ENCODE measurements around the gene GTPBP4. TPM values are rescaled to one million over a fixed set of nuclear protein-coding genes. Genes with fewer than 3 reads are reported as not detected.
"Not testable (repeated sequence)": the region's sequence is repeated elsewhere in the genome, so short reads cannot be mapped to it uniquely, and the experiment has no call there.

GTPBP4 gene
- total RNA-seq, 4 donors from 2014 or later = 14.4 to 37.2 (median 28.5) TPM

DNA sequence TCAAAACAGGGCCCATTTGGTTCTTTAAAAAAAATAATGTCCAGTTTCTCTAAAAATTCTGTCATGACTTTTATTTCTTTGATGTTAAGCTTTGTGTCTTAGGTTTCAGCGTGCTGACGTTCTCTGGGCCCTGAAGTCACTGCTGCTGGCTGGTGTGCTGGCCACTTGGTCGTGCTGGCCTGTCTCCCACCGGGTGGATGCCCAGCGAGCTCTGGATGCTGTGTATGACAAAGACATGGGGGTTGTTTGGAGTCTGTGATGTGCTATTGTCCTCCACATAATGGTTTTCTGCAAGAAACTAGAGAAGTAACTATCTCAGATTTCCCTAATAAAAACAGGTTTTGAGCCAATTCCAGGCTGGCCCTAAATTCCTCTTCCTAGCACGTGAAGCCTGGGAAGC, 47.0 kb downstream of the GTPBP4 start:
- 69% methylated on average over 6 of the region's 6 CpGs for WGBS
- Histone ChIP-seq H3K36me3 (peaks cover 17% of the 10 kb centered on the region), H3K27me3 (no peaks in the 10 kb centered on the region), H3K4me1 (peaks cover 14% of the 10 kb centered on the region), H3K4me3 (no peak overlapping the region), H3K9me3 (no peaks in the 10 kb centered on the region), H3K27ac (peak overlapping the region; percentile 65)
- no peak for DNase-seq (ENCODE audit: low spot score in 2 of 2)
- TF ChIP-seq POLR2AphosphoS5 (IDR thresholded peaks at IDR 0.05) (no peak), EP300 (IDR thresholded peaks at IDR 0.05) (no peak), CTCF (IDR thresholded peaks at IDR 0.05) (no peak), POLR2A (IDR thresholded peaks at IDR 0.05) (no peak)

DNA sequence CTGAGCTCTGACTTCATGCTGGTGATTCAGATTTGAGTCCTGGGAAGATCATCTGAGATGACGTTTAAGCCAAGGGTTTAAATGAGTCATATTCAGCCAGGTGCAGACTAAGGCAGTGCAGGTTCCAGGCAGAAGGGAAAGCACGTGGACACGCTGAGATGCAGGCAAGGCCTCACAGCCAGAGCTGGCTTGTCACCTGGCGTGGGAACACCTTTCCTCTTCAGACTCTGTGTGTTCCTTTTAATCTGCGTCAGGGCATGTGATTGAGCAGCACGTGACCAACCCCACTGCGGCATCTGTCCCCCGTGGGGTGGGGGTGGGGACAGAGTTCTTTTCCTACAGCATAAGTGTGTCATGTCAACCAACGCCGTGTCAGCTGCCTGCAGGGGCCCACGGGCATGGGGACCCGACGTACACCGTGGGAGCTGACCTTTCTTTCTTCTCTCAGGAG, 48.1 kb downstream of the GTPBP4 start:
- no peak overlapping the region for H3K4me3 ChIP-seq
- peaks cover 14% of the 10 kb centered on the region for H3K4me1 ChIP-seq
- H3K27ac ChIP-seq = peak overlapping the region; percentile 65
- H3K27me3 ChIP-seq = no peaks in the 10 kb centered on the region
- 64% methylated on average over 13 of the region's 14 CpGs for WGBS
- no peaks in the 10 kb centered on the region for H3K9me3 ChIP-seq
- no peak for DNase-seq (ENCODE audit: low spot score in 2 of 2)
- H3K36me3 ChIP-seq = peaks cover 28% of the 10 kb centered on the region
- TF ChIP-seq POLR2AphosphoS5 (IDR thresholded peaks at IDR 0.05) (peak in 1 of 3 donors; percentile 9), EP300 (IDR thresholded peaks at IDR 0.05) (no peak), POLR2A (IDR thresholded peaks at IDR 0.05) (no peak), CTCF (IDR thresholded peaks at IDR 0.05) (no peak)

DNA sequence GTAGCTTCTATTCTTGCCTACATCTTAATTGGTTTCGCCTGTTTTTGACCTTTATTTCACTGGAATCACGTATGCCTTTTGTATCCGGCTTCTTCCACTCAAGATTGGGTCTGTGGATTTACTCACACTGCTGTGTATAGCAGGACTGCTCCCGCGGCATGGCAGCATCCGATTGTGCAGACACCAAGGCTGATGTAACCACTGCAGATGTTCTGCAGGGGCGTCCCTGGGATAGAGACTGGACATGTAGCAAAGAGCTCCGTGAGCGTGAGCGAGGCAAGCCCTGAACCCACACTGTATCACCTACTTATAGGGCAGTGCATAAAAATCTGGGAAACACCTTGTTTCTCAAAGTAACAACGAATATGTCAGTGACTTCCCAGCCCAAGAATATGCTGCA, 48.9 kb downstream of the GTPBP4 start:
- 84% methylated on average over 11 of the region's 11 CpGs for WGBS
- no peak overlapping the region for H3K27ac ChIP-seq
- H3K4me1 ChIP-seq = peaks cover 14% of the 10 kb centered on the region
- DNase-seq (ENCODE audit: low spot score in 2 of 2) = no peak
- no peaks in the 10 kb centered on the region for H3K9me3 ChIP-seq
- H3K27me3 ChIP-seq = no peaks in the 10 kb centered on the region
- H3K36me3 ChIP-seq = peaks cover 36% of the 10 kb centered on the region
- TF ChIP-seq CTCF (IDR thresholded peaks at IDR 0.05) (no peak), POLR2AphosphoS5 (IDR thresholded peaks at IDR 0.05) (no peak), EP300 (IDR thresholded peaks at IDR 0.05) (no peak), POLR2A (IDR thresholded peaks at IDR 0.05) (no peak)
- no peak overlapping the region for H3K4me3 ChIP-seq

DNA sequence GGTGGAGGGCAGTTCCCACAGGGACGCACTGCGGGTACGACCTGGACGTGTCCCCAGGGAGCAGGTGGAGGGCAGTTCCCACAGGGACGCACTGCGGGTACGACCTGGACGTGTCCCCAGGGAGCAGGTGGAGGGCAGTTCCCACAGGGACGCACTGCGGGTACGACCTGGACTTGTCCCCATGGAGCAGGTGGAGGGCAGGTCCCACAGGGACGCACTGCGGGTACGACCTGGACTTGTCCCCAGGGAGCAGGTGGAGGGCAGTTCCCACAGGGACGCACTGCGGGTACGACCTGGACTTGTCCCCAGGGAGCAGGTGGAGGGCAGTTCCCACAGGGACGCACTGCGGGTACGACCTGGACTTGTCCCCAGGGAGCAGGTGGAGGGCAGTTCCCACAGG, 50.5 kb downstream of the GTPBP4 start:
- peaks cover 43% of the 10 kb centered on the region for H3K36me3 ChIP-seq
- 96% methylated on average over 8 of the region's 20 CpGs for WGBS
- peaks cover 14% of the 10 kb centered on the region for H3K4me1 ChIP-seq
- H3K9me3 ChIP-seq; H3K27me3 ChIP-seq; H3K27ac ChIP-seq; H3K4me3 ChIP-seq; DNase-seq (ENCODE audit: low spot score in 2 of 2): not testable (repeated sequence)

GRCh38 chr10:1040133-1040532, 51.9 kb downstream of the GTPBP4 start:
- no peak overlapping the region for H3K27ac ChIP-seq
- 80% methylated on average over 3 of the region's 3 CpGs for WGBS
- TF ChIP-seq POLR2AphosphoS5 (IDR thresholded peaks at IDR 0.05) (no peak), CTCF (IDR thresholded peaks at IDR 0.05) (no peak), POLR2A (IDR thresholded peaks at IDR 0.05) (no peak), EP300 (IDR thresholded peaks at IDR 0.05) (no peak)
- no peaks in the 10 kb centered on the region for H3K9me3 ChIP-seq
- H3K27me3 ChIP-seq = no peaks in the 10 kb centered on the region
- H3K4me3 ChIP-seq = no peak overlapping the region
- H3K36me3 ChIP-seq = peaks cover 43% of the 10 kb centered on the region
- peaks cover 24% of the 10 kb centered on the region for H3K4me1 ChIP-seq
- no peak for DNase-seq (ENCODE audit: low spot score in 2 of 2)

DNA sequence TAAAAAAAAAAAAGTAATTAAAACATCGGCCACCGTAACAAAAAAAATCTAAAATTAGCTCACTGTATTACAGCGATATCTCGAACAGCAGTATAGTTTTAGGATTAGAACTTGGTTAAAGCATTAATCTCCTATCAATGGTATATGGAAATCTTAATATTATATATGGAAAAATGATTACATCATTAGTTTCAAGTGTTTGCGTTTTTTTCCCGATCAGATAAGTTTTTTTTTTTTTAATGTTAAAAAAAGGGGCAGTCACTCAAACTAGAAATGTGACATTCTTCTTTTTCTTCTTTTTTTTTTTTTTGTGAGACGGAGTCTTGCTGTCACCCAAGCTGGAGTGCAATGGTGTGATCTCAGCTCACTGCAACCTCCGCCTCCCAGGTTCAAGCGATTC, 53.3 kb downstream of the GTPBP4 start:
- no peaks in the 10 kb centered on the region for H3K9me3 ChIP-seq

More for the DNA sequence above, 53.3 kb downstream of the GTPBP4 start:
- Histone ChIP-seq H3K27ac (no peak overlapping the region), H3K4me1 (peaks cover 24% of the 10 kb centered on the region), H3K4me3 (no peak overlapping the region), H3K27me3 (no peaks in the 10 kb centered on the region), H3K36me3 (peaks cover 43% of the 10 kb centered on the region)
- 95% methylated on average over 9 of the region's 9 CpGs for WGBS
- no peak for DNase-seq (ENCODE audit: low spot score in 2 of 2)
- TF ChIP-seq POLR2AphosphoS5 (IDR thresholded peaks at IDR 0.05) (no peak), CTCF (IDR thresholded peaks at IDR 0.05) (no peak)
